ENCODE results near the gene BCORL1. TPM values are rescaled to one million over a fixed set of nuclear protein-coding genes. Genes with fewer than 3 reads are reported as not detected.

Gene BCORL1
- total RNA-seq, 6 experiments from 2014 or later: 13.3 to 18.3 (median 14.8) TPM

DNA sequence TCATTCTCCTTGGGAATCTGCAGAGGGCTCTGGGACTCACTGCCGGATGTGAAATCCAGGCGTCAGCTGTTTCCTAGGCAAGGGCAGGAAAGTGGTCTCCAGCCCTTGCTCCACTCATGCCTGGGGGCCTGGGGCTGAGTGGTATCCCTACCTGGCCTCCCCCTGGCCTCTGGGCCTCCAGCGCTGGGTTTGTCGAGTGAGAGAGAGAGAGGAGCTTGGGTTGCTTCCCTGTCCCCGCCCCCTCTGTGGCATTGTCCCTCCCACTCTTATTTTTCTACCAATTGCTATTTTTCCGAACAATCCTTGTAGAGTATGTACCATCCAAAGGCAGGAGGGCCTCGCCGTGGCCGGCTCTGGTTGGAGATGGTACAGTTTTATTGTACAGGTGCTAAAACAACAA lies 74.8 kb downstream of the BCORL1 start:
- DNase-seq: no peak
- no peak overlapping the region for H3K4me3 Mint-ChIP-seq
- peaks cover 18% of the 10 kb centered on the region for H3K4me1 Mint-ChIP-seq (ENCODE audit: low read depth)
- H3K36me3 Mint-ChIP-seq (ENCODE audit: low read depth): no peaks in the 10 kb centered on the region
- TF ChIP-seq, protein P1, sequence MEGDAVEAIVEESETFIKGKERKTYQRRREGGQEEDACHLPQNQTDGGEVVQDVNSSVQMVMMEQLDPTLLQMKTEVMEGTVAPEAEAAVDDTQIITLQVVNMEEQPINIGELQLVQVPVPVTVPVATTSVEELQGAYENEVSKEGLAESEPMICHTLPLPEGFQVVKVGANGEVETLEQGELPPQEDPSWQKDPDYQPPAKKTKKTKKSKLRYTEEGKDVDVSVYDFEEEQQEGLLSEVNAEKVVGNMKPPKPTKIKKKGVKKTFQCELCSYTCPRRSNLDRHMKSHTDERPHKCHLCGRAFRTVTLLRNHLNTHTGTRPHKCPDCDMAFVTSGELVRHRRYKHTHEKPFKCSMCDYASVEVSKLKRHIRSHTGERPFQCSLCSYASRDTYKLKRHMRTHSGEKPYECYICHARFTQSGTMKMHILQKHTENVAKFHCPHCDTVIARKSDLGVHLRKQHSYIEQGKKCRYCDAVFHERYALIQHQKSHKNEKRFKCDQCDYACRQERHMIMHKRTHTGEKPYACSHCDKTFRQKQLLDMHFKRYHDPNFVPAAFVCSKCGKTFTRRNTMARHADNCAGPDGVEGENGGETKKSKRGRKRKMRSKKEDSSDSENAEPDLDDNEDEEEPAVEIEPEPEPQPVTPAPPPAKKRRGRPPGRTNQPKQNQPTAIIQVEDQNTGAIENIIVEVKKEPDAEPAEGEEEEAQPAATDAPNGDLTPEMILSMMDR (IDR thresholded peaks at IDR 0.05): no peak
- H3K9me3 Mint-ChIP-seq: no peaks in the 10 kb centered on the region
- H3K27ac Mint-ChIP-seq: no peak overlapping the region
- peaks cover 2% of the 10 kb centered on the region for H3K27me3 Mint-ChIP-seq (ENCODE audit: insufficient read depth)

DNA sequence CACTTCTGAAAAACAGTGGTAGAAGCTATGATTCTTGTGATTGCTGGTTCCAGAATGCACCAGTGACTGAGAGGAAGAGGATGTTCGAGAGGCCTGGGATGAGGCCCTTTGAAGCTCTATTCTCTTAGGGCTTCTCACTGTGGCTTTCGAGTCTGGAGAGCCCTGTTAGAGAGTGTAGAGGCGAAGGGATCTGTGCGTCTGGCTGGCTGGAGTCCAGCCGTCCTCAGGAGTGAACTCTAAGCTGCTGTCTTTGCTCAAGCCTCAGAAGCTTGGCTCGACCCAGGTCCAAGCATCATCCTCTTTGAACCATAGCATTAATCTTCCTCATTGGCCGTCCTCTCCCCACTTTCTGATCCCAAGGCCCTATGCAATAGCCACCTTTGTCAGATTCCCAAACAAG lies 76.2 kb downstream of the BCORL1 start:
- no peaks in the 10 kb centered on the region for H3K36me3 Mint-ChIP-seq (ENCODE audit: low read depth)
- DNase-seq: no peak
- no peak overlapping the region for H3K27ac Mint-ChIP-seq
- TF ChIP-seq, protein P1 (IDR thresholded peaks at IDR 0.05): no peak
- no peaks in the 10 kb centered on the region for H3K9me3 Mint-ChIP-seq
- peaks cover 4% of the 10 kb centered on the region for H3K27me3 Mint-ChIP-seq (ENCODE audit: insufficient read depth)
- H3K4me1 Mint-ChIP-seq (ENCODE audit: low read depth): peaks cover 18% of the 10 kb centered on the region
- H3K4me3 Mint-ChIP-seq: no peak overlapping the region; the same call in 1 of the 2 replicates

DNA sequence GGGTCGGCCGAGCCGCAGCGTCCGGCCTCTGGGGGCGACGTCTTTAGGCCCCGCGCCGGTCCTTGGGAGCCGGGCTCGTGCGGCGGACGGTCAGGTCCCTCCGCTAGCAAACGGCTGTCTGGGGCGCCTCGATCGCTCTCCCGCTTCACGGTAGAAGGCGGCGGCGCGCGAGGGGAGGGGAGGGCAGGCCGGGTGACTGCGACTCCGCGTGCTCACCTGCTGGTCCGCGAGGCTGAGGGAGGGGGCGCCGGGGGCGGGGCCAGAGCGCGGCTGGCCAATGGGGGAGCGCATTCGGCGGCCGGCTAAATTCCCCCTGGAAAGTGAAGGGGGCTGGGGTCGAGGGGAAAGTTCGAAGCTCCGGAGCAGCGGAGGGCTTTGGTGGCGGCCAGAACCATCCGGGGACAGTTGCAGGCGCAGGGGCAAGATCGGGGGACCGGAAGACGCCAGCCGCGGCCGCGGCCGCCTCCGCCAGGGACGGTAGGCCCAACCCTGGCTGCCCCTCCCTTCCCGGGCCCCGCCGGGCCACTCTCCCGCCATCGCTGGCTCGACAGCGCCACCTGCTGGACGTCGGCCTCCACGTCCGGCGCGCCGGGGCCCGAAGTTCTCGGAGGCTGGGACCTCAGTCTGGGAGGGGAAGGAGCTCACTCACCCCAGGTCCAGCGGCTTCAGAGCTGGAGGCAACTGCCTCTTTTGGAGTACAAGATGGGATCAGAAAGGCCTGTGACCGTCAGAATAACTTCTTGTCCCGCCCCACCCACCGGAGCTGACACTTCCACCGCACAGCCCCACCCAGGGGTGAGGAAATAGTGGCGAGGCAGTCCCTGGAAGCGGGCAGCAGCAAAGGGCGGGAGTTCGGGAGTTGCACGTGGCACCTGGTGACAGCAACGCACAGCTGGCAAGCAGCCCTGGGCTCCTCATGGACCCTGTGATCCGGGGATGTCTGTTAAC lies 78.0 kb downstream of the BCORL1 start:
- Mint-ChIP-seq H3K9me3 (no peaks in the 10 kb centered on the region), H3K4me1 (ENCODE audit: low read depth) (peaks cover 2% of the 10 kb centered on the region), H3K4me3 (peak overlapping the region; percentile 81), H3K27me3 (ENCODE audit: insufficient read depth) (peaks cover 4% of the 10 kb centered on the region), H3K36me3 (ENCODE audit: low read depth) (peaks cover 10% of the 10 kb centered on the region; the same call in 1 of the 2 replicates), H3K27ac (peak overlapping the region; percentile 63)
- peak; percentile 35 for DNase-seq
- TF ChIP-seq, protein P1 (IDR thresholded peaks at IDR 0.05): peak; percentile 93

DNA sequence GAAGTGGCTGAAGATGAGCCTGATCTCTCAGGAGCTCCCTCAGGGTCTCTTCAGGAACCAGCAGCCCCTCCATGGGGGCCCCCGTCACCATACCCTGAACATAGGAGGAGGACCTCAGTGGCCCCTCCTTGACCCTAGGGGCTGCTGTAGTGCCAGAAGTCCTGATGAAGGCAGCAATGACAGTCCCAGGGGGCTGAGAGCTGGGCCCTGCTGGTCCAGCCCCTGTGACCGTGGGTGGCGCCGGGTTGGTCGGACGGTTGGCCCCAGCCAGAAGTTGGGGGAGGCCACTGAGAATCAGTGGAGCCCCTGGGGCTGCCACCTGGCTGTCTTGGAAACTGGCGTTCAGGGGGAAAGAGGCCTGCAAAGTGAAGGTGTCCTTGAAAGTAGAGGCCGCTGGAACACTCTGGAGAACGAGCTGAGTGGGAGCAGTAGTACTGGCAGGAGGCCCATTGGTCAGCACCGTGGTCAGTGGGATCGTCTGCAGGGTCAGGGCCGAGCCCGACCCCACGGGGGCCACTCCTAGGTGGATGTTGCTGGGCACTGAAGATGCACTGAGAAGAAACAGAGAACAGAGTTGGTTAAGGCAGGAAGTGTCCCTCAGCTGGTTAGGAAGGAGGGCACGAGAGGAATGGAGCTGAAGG lies 84.7 kb downstream of the BCORL1 start:
- Mint-ChIP-seq H3K4me1 (ENCODE audit: low read depth) (no peaks in the 10 kb centered on the region), H3K4me3 (no peak overlapping the region), H3K27me3 (ENCODE audit: insufficient read depth) (peaks cover 2% of the 10 kb centered on the region), H3K9me3 (no peaks in the 10 kb centered on the region), H3K36me3 (ENCODE audit: low read depth) (peaks cover 15% of the 10 kb centered on the region; the same call in 1 of the 2 replicates), H3K27ac (no peak overlapping the region)
- no peak for DNase-seq
- TF ChIP-seq, protein P1 (IDR thresholded peaks at IDR 0.05): no peak

DNA sequence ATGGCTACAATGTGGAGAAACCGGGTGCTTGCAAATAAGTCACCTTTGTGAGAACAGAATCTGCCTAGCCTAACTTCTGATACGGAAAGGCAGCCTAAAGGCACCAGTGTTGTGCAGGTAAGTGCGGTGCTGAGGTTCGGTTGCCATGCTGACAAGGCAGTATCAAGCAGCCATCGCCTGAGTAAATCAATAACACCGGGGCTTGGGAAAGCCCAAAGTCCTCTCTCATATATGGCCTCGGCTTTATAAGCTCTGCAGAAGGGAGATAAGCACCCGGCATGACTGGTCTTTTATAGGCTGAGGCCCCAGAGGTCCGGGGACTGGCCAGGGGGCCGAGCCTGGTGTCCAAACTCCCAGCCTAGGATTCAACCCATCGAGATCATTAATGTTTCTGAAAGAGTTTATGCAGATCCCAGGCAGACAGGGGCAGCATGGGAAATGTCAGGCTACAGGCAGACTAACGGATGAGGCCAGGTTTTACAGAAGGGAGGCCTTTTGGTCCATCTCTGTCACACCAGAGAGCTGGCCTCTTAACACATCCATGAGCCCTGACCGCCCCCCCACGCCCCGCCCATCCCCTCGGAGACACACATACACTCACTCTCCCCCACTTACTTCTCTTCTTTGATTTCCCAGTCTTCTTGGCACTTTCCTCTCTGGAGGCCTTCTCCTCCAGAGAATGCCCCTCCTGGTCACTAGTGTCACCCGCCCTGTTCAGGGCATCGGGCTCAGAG lies 89.3 kb downstream of the BCORL1 start:
- Mint-ChIP-seq H3K27me3 (ENCODE audit: insufficient read depth) (no peaks in the 10 kb centered on the region; the same call in 1 of the 2 replicates), H3K4me1 (ENCODE audit: low read depth) (no peaks in the 10 kb centered on the region), H3K27ac (no peak overlapping the region), H3K9me3 (no peaks in the 10 kb centered on the region), H3K36me3 (ENCODE audit: low read depth) (peaks cover 10% of the 10 kb centered on the region; the same call in 1 of the 2 replicates), H3K4me3 (no peak overlapping the region)
- TF ChIP-seq, protein P1 (IDR thresholded peaks at IDR 0.05): no peak
- DNase-seq: no peak
